Sigmoid colon (tissue), 7 donors: ENCODE results near the gene MPEG1. TPM values are rescaled to one million over a fixed set of nuclear protein-coding genes. Genes with fewer than 3 reads are reported as not detected.

ENCODE experiments used
- DNase-seq: peaks from one replicate; pipeline ENCODE4 v3.0.0-alpha.2; 2019
- H3K27ac ChIP-seq, 4 donors: fragments of 200-600 bp; sonication (generic); one replicate each; pipeline ENCODE4 v1.5.1; 2016 to 2019; ENCODE audit warnings: mild to moderate bottlenecking in 1 of 4
- H3K27me3 ChIP-seq, 3 donors: fragments of 200-600 bp; sonication (generic); one replicate each; pipeline ENCODE4 v1.5.1; 2019; ENCODE audit warnings: mild to moderate bottlenecking in 1 of 3
- H3K36me3 ChIP-seq, 4 donors: fragments of 200-600 bp; sonication (generic); one replicate each; pipeline ENCODE4 v1.5.1; 2016 to 2019
- H3K4me1 ChIP-seq, 4 donors: fragments of 200-600 bp; sonication (generic); one replicate each; pipeline ENCODE4 v1.5.1; 2017 to 2019
- H3K4me3 ChIP-seq, 4 donors: fragments of 200-600 bp; sonication (generic); one replicate each; pipeline ENCODE4 v1.5.1; 2017 to 2019; ENCODE audit warnings: mild to moderate bottlenecking in 2 of 4, moderate library complexity in 1 of 4
- H3K9me3 ChIP-seq, 4 donors: fragments of 200-600 bp in 3 of 4; sonication (generic) in 3 of 4; one replicate each; pipeline versions ENCODE4 v1.5.1 to v1.6.1; 2013 to 2019
- EP300 ChIP-seq, 4 donors: sonication (generic); formaldehyde crosslinking; IDR thresholded peaks; one replicate each; pipeline ENCODE4 v1.6.1; 2017; ENCODE audit warnings: antibody characterized with exemption in 4 of 4
- POLR2A ChIP-seq, 2 donors: fragments of 450-650 bp; IDR thresholded peaks; one replicate each; pipeline ENCODE4 v1.6.1; 2016; ENCODE audit warnings: antibody characterized with exemption in 2 of 2, mild to moderate bottlenecking in 2 of 2, moderate library complexity in 2 of 2
- POLR2AphosphoS5 ChIP-seq, 4 donors: sonication (generic); formaldehyde crosslinking; IDR thresholded peaks; one replicate each; pipeline ENCODE4 v1.6.1; 2017; ENCODE audit warnings: antibody characterized with exemption in 4 of 4
- WGBS, 2 donors: extraction: QIAGEN DNeasy Blood & Tissue Kit; methylation state at CpG; one replicate each; pipeline ENCODE4 v1.1.7; 2013; 5-methylcytosine and 5-hydroxymethylcytosine counted together
- intact Hi-C: fragments of 100-400 bp; cut with DNase I; formaldehyde crosslinking; loops from one replicate; pipeline ENCODE4 v1.15.1; 2023
- polyA plus RNA-seq, 3 donors: library from polyadenylated mRNA; stranded (reverse); fragments of 200-250 nt; gene quantifications; one replicate each; pipeline ENCODE4 v1.2.3, GENCODE V29; 2013
- total RNA-seq, 4 donors: library from RNA; depleted of rRNA; stranded (reverse); fragments of >200 nt; gene quantifications; one replicate each; pipeline ENCODE4 v1.1.0, GENCODE V29; 2016
- TF ChIP-seq, protein P1 (sequence below), 4 experiments: fragments of 450-650 bp in 3 of 4; fragments of 200-600 bp in 1 of 4; IDR thresholded peaks; one replicate each; pipeline ENCODE4 v1.5.1; 2016 to 2019; ENCODE audit warnings: antibody characterized with exemption in 4 of 4, mild to moderate bottlenecking in 3 of 4, moderate library complexity in 2 of 4
- donor health status: healthy with polysubstance abuse.
- donor health status: Bipolar disorder and iron deficiency.
- donor health status: healthy.

Gene MPEG1
- total and polyA plus RNA-seq, 7 donors = 8.0 to 63.8 (median 15.6) TPM

DNA sequence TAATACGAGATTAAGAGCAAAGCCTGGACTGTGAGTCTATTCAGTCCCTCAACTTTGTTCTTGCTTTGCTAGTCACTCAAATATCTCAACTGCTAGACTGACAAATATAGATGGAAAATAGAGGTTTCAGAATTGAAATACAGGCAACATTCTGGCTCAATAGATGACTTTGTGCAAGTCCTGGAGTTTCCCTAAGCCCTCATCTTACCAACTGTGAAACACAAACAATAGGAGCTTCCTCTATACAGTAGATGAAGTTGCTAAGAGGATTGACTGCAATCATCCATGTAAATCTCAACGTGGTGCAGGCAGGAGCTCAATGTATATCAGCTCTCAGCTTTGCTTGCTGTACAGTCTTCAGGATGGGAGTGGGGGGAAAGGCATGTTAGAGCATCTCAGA, 6.2 kb upstream of the MPEG1 start:
- no peaks in the 10 kb centered on the region for H3K27me3 ChIP-seq
- no peak overlapping the region for H3K4me3 ChIP-seq
- TF ChIP-seq POLR2AphosphoS5 (IDR thresholded peaks at IDR 0.05) (no peak), EP300 (IDR thresholded peaks at IDR 0.05) (no peak), POLR2A (IDR thresholded peaks at IDR 0.05) (no peak)
- TF ChIP-seq, protein P1, sequence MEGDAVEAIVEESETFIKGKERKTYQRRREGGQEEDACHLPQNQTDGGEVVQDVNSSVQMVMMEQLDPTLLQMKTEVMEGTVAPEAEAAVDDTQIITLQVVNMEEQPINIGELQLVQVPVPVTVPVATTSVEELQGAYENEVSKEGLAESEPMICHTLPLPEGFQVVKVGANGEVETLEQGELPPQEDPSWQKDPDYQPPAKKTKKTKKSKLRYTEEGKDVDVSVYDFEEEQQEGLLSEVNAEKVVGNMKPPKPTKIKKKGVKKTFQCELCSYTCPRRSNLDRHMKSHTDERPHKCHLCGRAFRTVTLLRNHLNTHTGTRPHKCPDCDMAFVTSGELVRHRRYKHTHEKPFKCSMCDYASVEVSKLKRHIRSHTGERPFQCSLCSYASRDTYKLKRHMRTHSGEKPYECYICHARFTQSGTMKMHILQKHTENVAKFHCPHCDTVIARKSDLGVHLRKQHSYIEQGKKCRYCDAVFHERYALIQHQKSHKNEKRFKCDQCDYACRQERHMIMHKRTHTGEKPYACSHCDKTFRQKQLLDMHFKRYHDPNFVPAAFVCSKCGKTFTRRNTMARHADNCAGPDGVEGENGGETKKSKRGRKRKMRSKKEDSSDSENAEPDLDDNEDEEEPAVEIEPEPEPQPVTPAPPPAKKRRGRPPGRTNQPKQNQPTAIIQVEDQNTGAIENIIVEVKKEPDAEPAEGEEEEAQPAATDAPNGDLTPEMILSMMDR (IDR thresholded peaks at IDR 0.05) = no peak
- intact Hi-C loops = no loop called here
- 56 to 68% methylated on average over 2 of the region's 2 CpGs for WGBS, 2 donors
- H3K27ac ChIP-seq = no peak overlapping the region
- no peak for DNase-seq
- no peaks in the 10 kb centered on the region for H3K9me3 ChIP-seq
- H3K36me3 ChIP-seq = no peaks in the 10 kb centered on the region
- H3K4me1 ChIP-seq = peaks cover 0 to 14% (median 11%) of the 10 kb centered on the region in 4 donors

- Histone ChIP-seq H3K27me3 (no peaks in the 10 kb centered on the region), H3K9me3 (no peaks in the 10 kb centered on the region), H3K27ac (peak overlapping the region; percentile 15 to 63 (median 52)), H3K36me3 (no peaks in the 10 kb centered on the region), H3K4me3 (no peak overlapping the region), H3K4me1 (peaks cover 0 to 14% (median 11%) of the 10 kb centered on the region in 4 donors)
- WGBS, 2 donors = 86 to 92% methylated on average over 4 of the region's 4 CpGs
- DNase-seq = no peak
- intact Hi-C loops = no loop called here
- TF ChIP-seq POLR2AphosphoS5 (IDR thresholded peaks at IDR 0.05) (no peak), POLR2A (IDR thresholded peaks at IDR 0.05) (no peak), EP300 (IDR thresholded peaks at IDR 0.05) (no peak)
- TF ChIP-seq, protein P1 (IDR thresholded peaks at IDR 0.05) = no peak
Observed at GRCh38 chr11:59218319-59218718, 5.6 kb upstream of the MPEG1 start.

DNA sequence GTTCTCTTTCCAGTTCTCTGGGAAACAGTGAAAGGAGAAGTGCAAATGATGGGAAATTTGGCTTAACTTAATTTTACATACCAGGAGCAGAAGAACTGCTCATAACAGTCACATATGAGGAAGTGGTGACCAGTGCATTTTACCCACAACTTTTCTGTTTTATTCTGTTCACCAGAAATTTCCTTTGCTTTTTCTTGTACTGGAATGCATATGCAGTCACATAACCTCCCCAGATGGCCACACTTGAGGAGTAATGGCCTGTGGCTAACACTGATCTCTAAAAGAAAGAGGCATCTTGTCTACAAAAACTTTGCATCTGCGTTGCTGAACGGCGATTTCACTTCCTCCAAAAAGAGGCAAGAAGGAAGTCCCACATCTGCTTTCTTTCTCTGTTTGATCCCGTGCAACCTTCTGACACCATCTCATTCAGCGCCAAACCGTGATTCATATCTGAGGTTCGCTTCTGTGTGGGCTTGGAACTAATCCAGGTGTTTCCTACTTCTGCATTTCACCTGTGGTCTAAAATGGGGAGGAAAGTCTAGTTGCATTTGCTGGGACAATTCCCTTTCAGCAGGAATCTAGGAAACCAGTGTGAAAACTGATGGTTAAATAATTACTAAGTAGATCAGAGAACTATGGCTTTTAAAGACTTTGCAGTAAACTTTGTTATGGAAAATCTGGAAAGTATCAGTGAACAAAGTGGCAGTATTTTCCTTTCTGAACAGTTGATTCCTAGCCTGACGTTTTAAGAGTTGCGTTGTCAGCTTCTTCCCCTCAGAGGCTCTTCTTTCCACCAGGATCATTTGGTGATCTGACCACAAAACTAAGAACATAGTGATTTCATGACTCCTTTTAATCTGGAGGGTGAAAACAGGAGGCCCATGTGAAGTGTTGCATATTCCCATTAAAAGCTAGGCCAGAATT, 4.2 kb upstream of the MPEG1 start:
- intact Hi-C loops = no loop called here
- Histone ChIP-seq H3K27ac (peak overlapping the region; percentile 49 to 63 (median 54)), H3K27me3 (no peaks in the 10 kb centered on the region), H3K9me3 (no peaks in the 10 kb centered on the region), H3K4me1 (peaks cover 0 to 14% (median 11%) of the 10 kb centered on the region in 4 donors), H3K36me3 (no peaks in the 10 kb centered on the region), H3K4me3 (no peak overlapping the region)
- TF ChIP-seq POLR2A (IDR thresholded peaks at IDR 0.05) = no peak
- peak in 2 of 4 donors; percentile 25 to 28 for TF ChIP-seq EP300 (IDR thresholded peaks at IDR 0.05)
- TF ChIP-seq POLR2AphosphoS5 (IDR thresholded peaks at IDR 0.05) = peak; percentile 2 to 80 (median 56)
- DNase-seq = peak; percentile 79
- 31 to 72% methylated on average over 9 of the region's 9 CpGs for WGBS, 2 donors

GRCh38 chr11:59214141-59214893, 1.6 kb upstream of the MPEG1 start:
- peaks cover 0 to 14% (median 11%) of the 10 kb centered on the region in 4 donors for H3K4me1 ChIP-seq
- H3K9me3 ChIP-seq = no peaks in the 10 kb centered on the region
- H3K27me3 ChIP-seq = no peaks in the 10 kb centered on the region
- no peaks in the 10 kb centered on the region for H3K36me3 ChIP-seq
- no peak for DNase-seq
- TF ChIP-seq, protein P1 (IDR thresholded peaks at IDR 0.05) = no peak
- TF ChIP-seq POLR2AphosphoS5 (IDR thresholded peaks at IDR 0.05) = no peak
- TF ChIP-seq EP300 (IDR thresholded peaks at IDR 0.05) = no peak
- no peak for TF ChIP-seq POLR2A (IDR thresholded peaks at IDR 0.05)
- 92 to 95% methylated on average over 2 of the region's 2 CpGs for WGBS, 2 donors
- H3K4me3 ChIP-seq = no peak overlapping the region
- intact Hi-C loops = no loop called here
- H3K27ac ChIP-seq = no peak overlapping the region

- DNase-seq = no peak
- Histone ChIP-seq H3K36me3 (no peaks in the 10 kb centered on the region), H3K9me3 (no peaks in the 10 kb centered on the region), H3K27me3 (no peaks in the 10 kb centered on the region), H3K4me3 (peak overlapping the region in 2 of 4 donors; percentile 26 to 33), H3K27ac (peak overlapping the region in 1 of 4 donors; percentile 36), H3K4me1 (peaks cover 0 to 11% (median 9%) of the 10 kb centered on the region in 4 donors)
- TF ChIP-seq POLR2A (IDR thresholded peaks at IDR 0.05) (no peak), POLR2AphosphoS5 (IDR thresholded peaks at IDR 0.05) (no peak), EP300 (IDR thresholded peaks at IDR 0.05) (no peak)
- TF ChIP-seq, protein P1 (IDR thresholded peaks at IDR 0.05) = no peak
- WGBS, 2 donors = 81 to 89% methylated on average over 7 of the region's 7 CpGs
- intact Hi-C loops = no loop called here
Observed at GRCh38 chr11:59212222-59212621, 505 bp downstream of the MPEG1 start.
